Stimulated activated naive CD4-positive, alpha-beta T cell treated with Interleukin-2 at 50 U/mL for 16 hours (primary cell): ENCODE data around the gene PTPRS.

ENCODE experiments used
- DNase-seq: peaks from one replicate; lab custom pipeline; 2025; lab: John Stamatoyannopoulos, UW

The PTPRS gene

GRCh38 chr19:5354403-5354802 is 13.8 kb upstream of the PTPRS start:
- no peak for DNase-seq

- no peak for DNase-seq
Measured at GRCh38 chr19:5352229-5352763, 11.7 kb upstream of the PTPRS start.

- DNase-seq: no peak
Measured at GRCh38 chr19:5351731-5352228, 11.2 kb upstream of the PTPRS start.

- no peak for DNase-seq
Measured at GRCh38 chr19:5349041-5349440, 8.4 kb upstream of the PTPRS start.

GRCh38 chr19:5345895-5346386 is 5.3 kb upstream of the PTPRS start:
- no peak for DNase-seq

GRCh38 chr19:5343848-5344247 is 3.2 kb upstream of the PTPRS start:
- DNase-seq: no peak

- DNase-seq: no peak
Measured at GRCh38 chr19:5342573-5343201, 2.1 kb upstream of the PTPRS start.

GRCh38 chr19:5341981-5342380 is 1.4 kb upstream of the PTPRS start:
- DNase-seq: no peak

- DNase-seq: no peak
Measured at GRCh38 chr19:5341448-5341820, 822 bp upstream of the PTPRS start.

GRCh38 chr19:5339950-5340636 is 519 bp downstream of the PTPRS start:
- DNase-seq: no peak

GRCh38 chr19:5339198-5339949 is 1.2 kb downstream of the PTPRS start:
- no peak for DNase-seq

- no peak for DNase-seq
Measured at GRCh38 chr19:5338656-5339197, 1.9 kb downstream of the PTPRS start.

GRCh38 chr19:5337708-5338655 is 2.6 kb downstream of the PTPRS start:
- no peak for DNase-seq

- no peak for DNase-seq
Measured at GRCh38 chr19:5337126-5337525, 3.5 kb downstream of the PTPRS start.

GRCh38 chr19:5336195-5336965 is 4.2 kb downstream of the PTPRS start:
- DNase-seq: no peak

GRCh38 chr19:5335593-5335992 is 5.0 kb downstream of the PTPRS start:
- DNase-seq: no peak

- no peak for DNase-seq
Measured at GRCh38 chr19:5334824-5335500, 5.7 kb downstream of the PTPRS start.

- no peak for DNase-seq
Measured at GRCh38 chr19:5334366-5334739, 6.3 kb downstream of the PTPRS start.

- no peak for DNase-seq
Measured at GRCh38 chr19:5333581-5334365, 6.8 kb downstream of the PTPRS start.
